NB4 (cell line): ENCODE results near the gene TENM4.

Experiments used
- DNase-seq: peaks from one replicate; pipeline ENCODE4 v3.0.0; 2010; ENCODE audit warnings: low read depth
- H3K4me3 ChIP-seq: one replicate; pipeline ENCODE4 v1.5.1; 2011; ENCODE audit warnings: mild to moderate bottlenecking, low read depth, low read length, moderate library complexity
- MYC ChIP-seq: IDR thresholded peaks from 2 replicates; pipeline ENCODE4 v1.6.1; 2011; ENCODE audit warnings: low read depth, low read length
- POLR2A ChIP-seq: IDR thresholded peaks from 2 replicates; pipeline ENCODE4 v1.6.1; 2011; ENCODE audit warnings: mild to moderate bottlenecking; ENCODE audit not compliant: insufficient read length; ENCODE audit errors: extremely low read depth
- TF ChIP-seq, protein P1 (sequence below): IDR thresholded peaks from one replicate; pipeline ENCODE4 v1.5.1; 2012; ENCODE audit warnings: low read depth, low read length
- TF ChIP-seq, protein P2 (sequence below): IDR thresholded peaks from 2 replicates; pipeline ENCODE4 v1.6.1; 2011; ENCODE audit warnings: low read depth, low read length

Gene TENM4

DNA sequence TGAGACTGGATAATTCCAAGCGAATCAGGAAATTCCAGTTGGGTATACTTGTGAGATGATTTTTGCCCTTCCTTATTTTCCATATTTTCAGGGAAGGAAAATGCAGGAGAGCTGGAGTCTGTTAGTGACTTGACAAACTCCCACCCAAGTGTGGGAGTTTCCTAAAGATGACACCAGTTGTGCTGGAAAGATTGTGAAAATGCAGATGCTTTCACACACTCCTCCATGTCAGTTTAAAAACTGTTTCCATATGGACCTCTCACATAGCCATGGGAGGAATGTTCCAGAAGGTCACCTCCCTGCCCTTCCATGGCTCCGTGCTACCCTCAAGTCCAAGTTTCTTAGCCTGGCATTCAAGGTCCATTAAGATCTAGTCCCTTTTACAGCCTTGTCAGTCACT is 515.4 kb downstream of the TENM4 start:
- TF ChIP-seq POLR2A (no peak), MYC (no peak)
- TF ChIP-seq, protein P1, sequence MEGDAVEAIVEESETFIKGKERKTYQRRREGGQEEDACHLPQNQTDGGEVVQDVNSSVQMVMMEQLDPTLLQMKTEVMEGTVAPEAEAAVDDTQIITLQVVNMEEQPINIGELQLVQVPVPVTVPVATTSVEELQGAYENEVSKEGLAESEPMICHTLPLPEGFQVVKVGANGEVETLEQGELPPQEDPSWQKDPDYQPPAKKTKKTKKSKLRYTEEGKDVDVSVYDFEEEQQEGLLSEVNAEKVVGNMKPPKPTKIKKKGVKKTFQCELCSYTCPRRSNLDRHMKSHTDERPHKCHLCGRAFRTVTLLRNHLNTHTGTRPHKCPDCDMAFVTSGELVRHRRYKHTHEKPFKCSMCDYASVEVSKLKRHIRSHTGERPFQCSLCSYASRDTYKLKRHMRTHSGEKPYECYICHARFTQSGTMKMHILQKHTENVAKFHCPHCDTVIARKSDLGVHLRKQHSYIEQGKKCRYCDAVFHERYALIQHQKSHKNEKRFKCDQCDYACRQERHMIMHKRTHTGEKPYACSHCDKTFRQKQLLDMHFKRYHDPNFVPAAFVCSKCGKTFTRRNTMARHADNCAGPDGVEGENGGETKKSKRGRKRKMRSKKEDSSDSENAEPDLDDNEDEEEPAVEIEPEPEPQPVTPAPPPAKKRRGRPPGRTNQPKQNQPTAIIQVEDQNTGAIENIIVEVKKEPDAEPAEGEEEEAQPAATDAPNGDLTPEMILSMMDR: no peak
- TF ChIP-seq, protein P2, sequence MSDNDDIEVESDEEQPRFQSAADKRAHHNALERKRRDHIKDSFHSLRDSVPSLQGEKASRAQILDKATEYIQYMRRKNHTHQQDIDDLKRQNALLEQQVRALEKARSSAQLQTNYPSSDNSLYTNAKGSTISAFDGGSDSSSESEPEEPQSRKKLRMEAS: no peak
- no peak for DNase-seq
- no peak overlapping the region for H3K4me3 ChIP-seq

DNA sequence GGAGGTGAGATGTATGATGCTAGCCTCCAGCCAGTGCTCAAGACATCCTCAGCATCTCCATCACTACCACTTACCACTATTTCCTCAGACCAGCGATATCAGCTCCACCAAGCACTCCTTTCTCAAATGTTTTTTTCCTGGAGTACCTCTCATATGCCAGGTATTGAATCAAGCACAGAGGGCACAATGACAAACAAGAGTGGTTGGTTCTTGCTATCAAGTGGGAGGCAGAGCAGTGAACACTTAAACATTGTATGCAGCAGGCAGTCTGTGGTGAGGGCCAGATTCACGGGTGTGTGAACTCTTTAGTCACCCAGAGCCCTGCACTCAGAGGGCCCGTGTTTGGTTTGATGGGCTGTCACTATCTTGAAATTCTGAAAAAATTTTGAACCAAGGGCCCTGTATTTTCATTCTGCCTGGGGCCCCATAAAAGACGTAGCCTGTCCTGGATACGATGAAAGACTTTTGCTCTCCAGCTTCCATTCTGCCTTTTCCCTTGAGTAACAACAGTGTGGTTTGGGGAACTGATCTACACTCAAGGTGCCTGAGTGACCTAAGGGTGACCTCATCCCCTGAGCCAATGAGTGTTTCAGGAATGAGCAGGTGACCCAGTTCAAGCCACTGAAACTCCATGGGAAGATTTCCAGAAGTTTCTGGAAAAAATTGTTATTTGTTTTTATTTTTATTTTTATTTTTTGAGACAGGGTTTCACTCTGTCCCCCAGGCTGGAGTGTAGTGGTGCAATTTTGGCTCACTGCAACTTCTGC is 517.8 kb downstream of the TENM4 start:
- H3K4me3 ChIP-seq: no peak overlapping the region
- no peak for TF ChIP-seq MYC
- TF ChIP-seq, protein P1: no peak
- TF ChIP-seq, protein P2: no peak
- TF ChIP-seq POLR2A: no peak
- DNase-seq: peak; percentile 6

DNA sequence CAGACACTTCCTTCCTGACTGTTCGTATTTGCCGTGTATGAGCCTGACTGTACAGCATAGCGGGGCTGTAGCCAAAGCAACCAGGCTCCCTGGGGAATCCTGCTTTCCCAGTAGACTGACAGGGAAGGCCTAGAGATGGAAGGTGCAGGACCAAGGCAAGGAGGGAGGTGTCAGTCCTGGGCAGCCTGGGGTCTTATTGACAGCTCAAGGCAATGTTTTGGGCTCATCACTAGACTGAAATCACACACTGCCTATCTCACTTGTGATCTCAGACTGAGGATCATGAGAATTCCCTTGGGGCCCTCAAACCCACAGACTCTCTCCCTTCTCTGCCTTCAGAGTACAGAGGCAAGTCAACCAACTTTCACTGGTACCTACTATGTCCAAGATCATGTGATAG is 519.3 kb downstream of the TENM4 start:
- DNase-seq: peak; percentile 45
- TF ChIP-seq POLR2A: no peak
- no peak for TF ChIP-seq MYC
- TF ChIP-seq, protein P1: no peak
- TF ChIP-seq, protein P2: no peak
- no peak overlapping the region for H3K4me3 ChIP-seq

DNA sequence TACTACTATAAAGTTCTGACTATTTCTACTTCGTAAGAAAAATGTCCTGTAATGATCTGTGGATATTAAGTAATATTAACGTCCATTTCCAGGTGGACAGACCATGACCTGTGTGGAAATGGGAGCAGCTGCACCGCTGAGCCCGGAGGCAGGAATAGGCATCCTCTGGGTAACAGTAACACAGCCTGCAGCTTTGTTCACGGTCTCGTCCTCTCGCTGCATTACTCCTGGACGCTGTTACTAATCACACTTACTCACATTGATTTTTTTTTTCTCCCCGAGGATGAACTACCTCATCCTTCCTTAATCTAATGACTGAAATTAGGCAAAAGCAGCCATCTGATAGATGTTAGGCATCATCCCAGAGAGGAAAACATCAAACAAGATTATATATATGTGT is 520.5 kb downstream of the TENM4 start:
- no peak for DNase-seq
- no peak overlapping the region for H3K4me3 ChIP-seq
- TF ChIP-seq, protein P2: no peak
- TF ChIP-seq, protein P1: no peak
- TF ChIP-seq POLR2A: no peak
- no peak for TF ChIP-seq MYC

DNA sequence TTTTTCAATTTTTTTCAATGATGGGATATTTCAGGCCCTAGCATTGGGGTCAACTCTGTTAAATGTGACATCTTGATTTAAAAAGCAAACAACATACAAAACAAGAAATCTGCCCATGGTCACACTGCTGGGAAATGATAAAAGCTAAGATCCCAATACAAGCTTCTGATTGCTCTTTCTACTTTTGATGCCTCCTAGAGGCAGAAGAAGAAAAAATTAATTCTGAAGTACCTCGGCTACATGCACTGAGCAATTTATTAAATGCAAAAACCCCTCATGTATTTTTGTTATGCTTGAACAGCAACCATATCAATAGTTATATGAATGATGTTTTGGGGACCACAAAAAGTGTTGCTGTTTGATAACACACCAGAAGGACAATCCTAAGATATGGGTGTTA is 524.1 kb downstream of the TENM4 start:
- DNase-seq: no peak

More for the DNA sequence above, 524.1 kb downstream of the TENM4 start:
- no peak overlapping the region for H3K4me3 ChIP-seq
- TF ChIP-seq, protein P1: no peak
- TF ChIP-seq, protein P2: no peak
- TF ChIP-seq POLR2A (no peak), MYC (no peak)
